HUES6 (cell line): ENCODE results near the gene ATG4C.
A peak's percentile ranks its signal among the peaks of the same experiment; 100 is the strongest.

ENCODE experiments used
- H3K27ac ChIP-seq: 2 replicates; pipeline ENCODE4 v1.7.0; 2013; ENCODE audit warnings: low read depth, mild to moderate bottlenecking, low read length, inconsistent platforms
- H3K27me3 ChIP-seq: 2 replicates; pipeline ENCODE4 v1.6.1; 2013; ENCODE audit warnings: low read length; ENCODE audit not compliant: control insufficient read depth, insufficient read depth
- H3K36me3 ChIP-seq: 2 replicates; pipeline ENCODE4 v1.6.1; 2013; ENCODE audit warnings: low read length; ENCODE audit not compliant: control insufficient read depth, insufficient read depth
- H3K4me1 ChIP-seq: 2 replicates; pipeline ENCODE4 v1.6.1; 2013; ENCODE audit warnings: low read length; ENCODE audit not compliant: control insufficient read depth, insufficient read depth
- H3K4me3 ChIP-seq: 2 replicates; pipeline ENCODE4 v1.5.1; 2013; ENCODE audit warnings: low read depth, low read length
- H3K9ac ChIP-seq: one replicate; pipeline ENCODE4 v1.6.1; 2013; ENCODE audit warnings: mild to moderate bottlenecking, low read length
- H3K9me3 ChIP-seq: 2 replicates; pipeline ENCODE4 v1.6.1; 2013; ENCODE audit warnings: low read depth, low read length; ENCODE audit not compliant: control insufficient read depth, insufficient read depth

The ATG4C gene

DNA sequence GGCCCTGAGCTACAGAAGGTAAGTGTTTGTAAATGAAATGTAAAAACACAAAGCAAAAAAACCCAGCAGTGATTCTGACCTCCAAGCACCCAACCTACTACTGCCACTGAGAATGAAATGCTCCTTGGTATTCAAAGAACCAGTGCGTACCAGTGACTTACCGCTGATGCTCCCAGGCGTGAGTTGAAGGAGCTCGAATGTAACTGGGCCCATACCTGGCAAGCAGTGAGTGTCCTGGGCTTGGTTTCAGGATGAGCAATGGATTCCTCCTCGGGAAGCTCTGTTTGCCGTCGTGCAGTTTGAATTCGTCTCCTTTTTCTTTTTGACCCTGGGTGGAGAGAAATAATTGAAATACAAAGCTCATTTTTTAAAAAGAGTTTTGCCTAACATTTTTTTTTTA lies 121.9 kb downstream of the ATG4C start:
- H3K36me3 ChIP-seq = no peaks in the 10 kb centered on the region
- H3K9ac ChIP-seq = no peak overlapping the region
- no peaks in the 10 kb centered on the region for H3K9me3 ChIP-seq
- H3K27me3 ChIP-seq = no peaks in the 10 kb centered on the region
- peaks cover 6% of the 10 kb centered on the region; the same call in 1 of the 2 replicates for H3K4me1 ChIP-seq
- no peak overlapping the region for H3K27ac ChIP-seq
- no peak overlapping the region for H3K4me3 ChIP-seq

DNA sequence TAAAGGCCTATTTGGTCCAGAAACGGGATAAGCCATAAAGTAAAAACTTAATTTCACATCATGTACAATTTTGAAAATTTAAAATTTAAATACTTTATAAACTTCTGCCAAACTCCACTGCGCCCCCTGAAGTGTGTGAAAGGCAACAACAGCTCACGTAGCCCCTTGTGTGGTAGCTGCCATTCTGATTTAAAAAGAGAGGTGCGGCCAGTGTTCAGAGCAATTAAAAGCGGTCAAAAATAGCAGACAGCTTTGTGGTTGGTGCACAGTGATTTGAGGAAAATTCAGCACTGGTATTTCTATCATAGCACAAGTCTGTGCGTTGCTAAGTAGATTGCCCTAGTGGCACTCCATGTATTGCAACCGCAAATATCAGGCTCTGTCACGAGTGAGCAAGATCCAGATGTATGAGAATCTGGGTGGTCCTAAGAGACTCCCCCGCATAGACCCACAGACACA lies 122.5 kb downstream of the ATG4C start:
- H3K4me1 ChIP-seq = peaks cover 6% of the 10 kb centered on the region; the same call in 1 of the 2 replicates
- peak overlapping the region; percentile 20; the same call in 1 of the 2 replicates for H3K4me3 ChIP-seq
- H3K36me3 ChIP-seq = no peaks in the 10 kb centered on the region
- no peaks in the 10 kb centered on the region for H3K27me3 ChIP-seq
- H3K9ac ChIP-seq = no peak overlapping the region
- H3K9me3 ChIP-seq = no peaks in the 10 kb centered on the region
- no peak overlapping the region for H3K27ac ChIP-seq

DNA sequence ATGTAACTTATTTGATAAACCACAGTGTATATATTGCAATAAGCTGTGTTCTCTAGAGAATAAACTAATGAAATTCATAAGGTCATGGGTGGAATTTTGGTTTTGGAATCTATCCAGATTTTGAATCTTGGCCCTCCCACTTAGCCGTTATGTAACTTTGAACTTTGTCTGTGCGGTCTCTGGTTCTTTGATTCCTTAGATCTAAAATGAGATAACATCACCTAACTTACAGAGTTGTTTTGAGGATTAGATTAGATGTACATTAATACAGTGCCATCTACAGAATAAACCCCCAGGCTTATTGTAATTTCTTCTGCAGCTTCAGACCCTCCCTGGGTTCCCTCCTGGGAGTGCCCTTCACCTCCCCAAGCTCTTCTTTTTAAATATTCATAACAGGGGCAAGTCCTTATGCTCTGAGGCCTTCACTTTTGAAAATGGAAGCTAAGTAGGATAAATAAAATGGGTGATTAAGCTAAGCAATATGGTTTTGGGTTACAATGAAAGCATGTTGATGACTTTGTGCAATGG lies 124.3 kb downstream of the ATG4C start:
- H3K27me3 ChIP-seq = no peaks in the 10 kb centered on the region
- no peak overlapping the region for H3K27ac ChIP-seq
- H3K36me3 ChIP-seq = no peaks in the 10 kb centered on the region
- H3K4me3 ChIP-seq = no peak overlapping the region
- no peaks in the 10 kb centered on the region for H3K9me3 ChIP-seq
- no peak overlapping the region for H3K9ac ChIP-seq
- peaks cover 6% of the 10 kb centered on the region; the same call in 1 of the 2 replicates for H3K4me1 ChIP-seq

DNA sequence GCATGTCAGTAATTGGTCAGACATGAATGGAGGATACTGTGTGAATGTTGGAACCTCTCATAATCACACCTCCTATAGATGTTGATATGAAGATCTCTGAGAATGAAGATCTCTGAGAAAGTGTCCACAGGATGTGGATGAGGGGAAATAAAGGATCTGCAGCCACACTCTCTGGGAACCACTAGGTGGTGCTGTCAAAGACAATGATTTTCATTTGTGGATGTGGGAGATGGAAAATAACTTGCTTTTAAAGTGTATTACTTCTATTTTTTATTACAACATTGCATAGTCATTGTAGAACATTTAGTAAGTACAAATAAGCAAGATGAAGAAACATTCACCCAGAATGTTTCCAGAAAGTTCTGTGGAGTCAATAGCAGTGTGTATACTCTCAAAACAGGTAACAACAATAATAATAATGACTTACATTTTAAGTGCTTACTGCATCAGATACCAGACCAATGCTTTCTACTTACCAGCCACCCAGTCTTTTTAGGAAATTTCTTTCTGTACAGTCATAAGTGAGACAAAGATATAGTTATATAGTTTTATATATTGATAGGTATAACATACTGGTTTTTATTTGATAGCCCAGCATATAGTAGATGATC lies 128.2 kb downstream of the ATG4C start:
- Histone ChIP-seq H3K27ac (no peak overlapping the region), H3K9me3 (no peaks in the 10 kb centered on the region), H3K4me3 (no peak overlapping the region), H3K36me3 (no peaks in the 10 kb centered on the region), H3K27me3 (no peaks in the 10 kb centered on the region), H3K9ac (no peak overlapping the region), H3K4me1 (no peaks in the 10 kb centered on the region)
